ENCODE measurements around the gene THSD7A.

The THSD7A gene

DNA sequence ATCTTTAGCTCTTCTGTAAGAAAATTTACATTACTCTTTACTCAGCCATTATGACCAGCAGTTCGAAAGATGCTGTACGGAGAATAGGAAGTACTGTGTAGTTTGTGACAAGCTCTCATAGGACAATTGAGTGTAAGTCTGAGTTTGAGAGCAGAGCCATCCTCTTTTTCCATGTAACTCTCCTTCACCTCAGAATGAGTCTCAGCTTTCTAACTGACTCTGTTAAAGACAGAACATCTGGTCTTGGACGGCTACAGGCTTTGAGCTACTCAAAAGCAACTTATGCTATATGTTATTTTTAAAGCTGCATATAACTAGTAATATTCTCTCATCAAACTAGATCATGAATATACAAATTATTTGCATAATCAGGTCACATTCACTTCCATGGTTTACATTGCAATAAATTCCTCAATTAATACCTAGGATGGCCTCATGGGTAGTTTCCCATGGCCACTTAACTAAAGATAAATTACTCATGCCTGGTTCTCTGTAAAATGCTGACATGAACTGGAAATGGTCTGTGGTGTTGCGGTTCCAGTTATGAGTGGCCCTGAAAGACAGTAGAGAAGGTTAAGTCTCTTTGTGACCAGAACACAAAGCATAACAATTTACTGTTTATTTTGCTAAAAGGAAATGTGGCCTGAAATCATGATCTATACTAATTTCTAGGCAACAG is 499.7 kb downstream of the THSD7A start:
- Histone ChIP-seq H3K27ac (no peak overlapping the region), H3K36me3 (no peaks in the 10 kb centered on the region)

DNA sequence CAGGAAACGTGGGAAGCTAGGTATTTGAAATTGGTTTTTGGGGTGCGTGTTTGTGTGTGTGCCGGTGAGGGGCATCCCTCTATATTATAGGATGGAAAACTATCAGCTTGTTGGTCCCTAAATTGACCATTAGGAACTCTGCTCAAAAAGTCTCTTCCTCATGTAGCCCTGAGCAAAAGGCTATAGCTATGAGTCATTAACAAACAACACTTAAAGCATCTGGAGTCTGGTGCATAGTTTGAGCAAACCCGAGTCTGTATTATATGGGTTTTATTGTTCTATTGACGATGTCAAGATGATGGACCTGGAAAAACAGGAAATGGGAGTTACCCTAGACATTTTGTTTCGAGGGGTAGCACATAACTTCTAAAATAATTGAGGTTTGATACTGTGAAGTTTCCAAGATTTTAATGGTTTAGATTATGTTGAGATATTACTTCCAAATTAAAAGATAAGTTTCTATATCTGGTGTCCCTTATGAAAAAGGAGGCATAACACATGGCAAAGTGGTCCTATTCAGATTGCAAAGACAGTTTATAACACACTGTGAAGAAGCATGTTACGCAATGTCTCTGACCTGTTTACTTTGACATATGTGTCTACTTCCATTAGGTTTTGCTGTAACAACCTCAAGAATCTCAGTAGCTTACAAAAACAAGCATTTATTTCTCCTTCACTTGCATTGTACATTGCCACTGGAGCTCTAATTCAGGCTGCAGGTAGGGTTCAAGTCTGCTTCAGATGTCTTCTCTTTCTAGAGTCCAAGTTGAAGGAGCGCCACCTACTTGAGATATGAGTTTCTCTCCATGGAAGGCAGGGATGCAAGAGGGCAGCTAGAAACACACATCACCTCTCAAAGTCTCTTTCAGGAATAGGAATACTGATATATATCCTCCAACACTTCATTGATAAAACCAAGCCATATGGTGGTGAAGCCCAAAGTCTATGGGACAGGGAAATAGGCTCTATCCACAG is 500.6 kb downstream of the THSD7A start:
- no peak for DNase-seq
- TF ChIP-seq, protein P1, sequence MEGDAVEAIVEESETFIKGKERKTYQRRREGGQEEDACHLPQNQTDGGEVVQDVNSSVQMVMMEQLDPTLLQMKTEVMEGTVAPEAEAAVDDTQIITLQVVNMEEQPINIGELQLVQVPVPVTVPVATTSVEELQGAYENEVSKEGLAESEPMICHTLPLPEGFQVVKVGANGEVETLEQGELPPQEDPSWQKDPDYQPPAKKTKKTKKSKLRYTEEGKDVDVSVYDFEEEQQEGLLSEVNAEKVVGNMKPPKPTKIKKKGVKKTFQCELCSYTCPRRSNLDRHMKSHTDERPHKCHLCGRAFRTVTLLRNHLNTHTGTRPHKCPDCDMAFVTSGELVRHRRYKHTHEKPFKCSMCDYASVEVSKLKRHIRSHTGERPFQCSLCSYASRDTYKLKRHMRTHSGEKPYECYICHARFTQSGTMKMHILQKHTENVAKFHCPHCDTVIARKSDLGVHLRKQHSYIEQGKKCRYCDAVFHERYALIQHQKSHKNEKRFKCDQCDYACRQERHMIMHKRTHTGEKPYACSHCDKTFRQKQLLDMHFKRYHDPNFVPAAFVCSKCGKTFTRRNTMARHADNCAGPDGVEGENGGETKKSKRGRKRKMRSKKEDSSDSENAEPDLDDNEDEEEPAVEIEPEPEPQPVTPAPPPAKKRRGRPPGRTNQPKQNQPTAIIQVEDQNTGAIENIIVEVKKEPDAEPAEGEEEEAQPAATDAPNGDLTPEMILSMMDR (IDR thresholded peaks at IDR 0.05; ENCODE audit: low read depth, low read length), result no peak
- Histone ChIP-seq H3K9me3 (ENCODE audit: severe bottlenecking) (no peaks in the 10 kb centered on the region), H3K4me3 (ENCODE audit: low read depth, low read length) (no peak overlapping the region), H3K27ac (no peak overlapping the region), H3K36me3 (no peaks in the 10 kb centered on the region), H3K27me3 (ENCODE audit: insufficient read depth, low read depth, severe bottlenecking) (no peaks in the 10 kb centered on the region)

More for the DNA sequence above, 499.7 kb downstream of the THSD7A start:
- TF ChIP-seq, protein P1 (IDR thresholded peaks at IDR 0.05; ENCODE audit: low read depth, low read length), result no peak
- no peak overlapping the region for H3K4me3 ChIP-seq (ENCODE audit: low read depth, low read length)
- H3K27me3 ChIP-seq (ENCODE audit: insufficient read depth, low read depth, severe bottlenecking), result no peaks in the 10 kb centered on the region
- no peak for DNase-seq
- no peaks in the 10 kb centered on the region for H3K9me3 ChIP-seq (ENCODE audit: severe bottlenecking)

DNA sequence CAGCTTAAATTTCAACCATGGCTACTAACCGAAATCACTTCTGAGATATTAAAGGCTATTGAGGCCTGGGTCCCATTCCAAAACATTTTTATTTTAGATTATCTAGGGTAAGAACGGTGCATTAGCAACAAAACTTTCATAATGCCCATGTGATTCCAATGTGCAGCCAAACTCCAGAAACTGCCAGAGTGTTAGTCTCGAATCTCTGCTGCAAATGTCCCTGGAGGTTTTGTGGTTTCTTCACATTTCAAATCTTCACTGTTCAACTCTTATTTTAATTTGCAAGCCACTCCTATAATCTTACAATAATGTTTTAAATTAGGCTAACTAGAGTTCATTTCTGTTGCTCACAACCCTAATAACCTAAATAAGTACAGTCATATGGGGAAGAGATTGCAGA is 501.3 kb downstream of the THSD7A start:
- Histone ChIP-seq H3K4me3 (ENCODE audit: low read depth, low read length) (no peak overlapping the region), H3K27me3 (ENCODE audit: insufficient read depth, low read depth, severe bottlenecking) (no peaks in the 10 kb centered on the region), H3K9me3 (ENCODE audit: severe bottlenecking) (no peaks in the 10 kb centered on the region), H3K27ac (no peak overlapping the region), H3K36me3 (no peaks in the 10 kb centered on the region)
- TF ChIP-seq, protein P1 (IDR thresholded peaks at IDR 0.05; ENCODE audit: low read depth, low read length), result no peak
- DNase-seq, result no peak

DNA sequence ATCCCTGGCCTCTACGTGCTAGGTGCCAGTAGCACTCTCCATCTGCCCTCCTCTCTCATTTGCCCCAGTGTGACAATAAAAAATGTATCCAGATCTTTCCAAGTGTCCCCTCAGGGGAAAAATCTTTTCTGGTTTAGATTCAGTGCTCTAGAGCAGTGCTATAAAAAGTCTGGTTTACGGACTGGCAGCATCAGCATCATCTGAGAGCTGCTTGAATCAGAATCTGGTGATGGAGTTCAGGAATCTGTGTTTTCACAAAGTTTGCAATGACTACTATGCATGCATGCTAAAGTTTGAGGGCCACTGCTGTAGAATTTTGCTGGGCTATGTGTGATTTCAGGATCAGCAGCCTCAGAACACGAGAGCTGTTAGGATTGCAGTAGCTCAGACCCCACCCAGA is 501.8 kb downstream of the THSD7A start:
- TF ChIP-seq, protein P1 (IDR thresholded peaks at IDR 0.05; ENCODE audit: low read depth, low read length), result no peak
- no peaks in the 10 kb centered on the region for H3K36me3 ChIP-seq
- H3K4me3 ChIP-seq (ENCODE audit: low read depth, low read length), result no peak overlapping the region
- no peaks in the 10 kb centered on the region for H3K9me3 ChIP-seq (ENCODE audit: severe bottlenecking)
- DNase-seq, result no peak
- no peak overlapping the region for H3K27ac ChIP-seq
- H3K27me3 ChIP-seq (ENCODE audit: insufficient read depth, low read depth, severe bottlenecking), result no peaks in the 10 kb centered on the region

DNA sequence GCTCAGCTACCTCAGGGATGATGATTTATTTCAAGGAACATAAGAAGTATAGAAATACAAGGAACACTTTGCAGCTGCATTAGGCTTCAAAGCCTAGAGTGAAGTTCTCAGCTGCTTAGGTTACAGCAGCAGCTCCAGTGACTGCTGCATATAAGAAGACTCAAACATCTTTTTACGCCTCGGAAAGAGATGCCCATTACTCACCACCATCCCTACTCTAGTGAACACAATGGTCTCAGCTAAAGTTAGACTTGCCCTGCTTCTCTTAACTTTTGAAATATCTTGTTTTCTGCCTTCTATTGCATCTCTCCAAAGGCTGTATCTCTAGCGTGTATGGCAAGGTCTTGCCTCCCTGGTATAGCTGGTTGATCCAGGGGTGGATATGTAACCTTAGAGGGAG is 502.4 kb downstream of the THSD7A start:
- no peaks in the 10 kb centered on the region for H3K27me3 ChIP-seq (ENCODE audit: insufficient read depth, low read depth, severe bottlenecking)
- no peak for DNase-seq
- TF ChIP-seq, protein P1 (IDR thresholded peaks at IDR 0.05; ENCODE audit: low read depth, low read length), result no peak
- no peaks in the 10 kb centered on the region for H3K9me3 ChIP-seq (ENCODE audit: severe bottlenecking)
- no peaks in the 10 kb centered on the region for H3K36me3 ChIP-seq
- H3K27ac ChIP-seq, result no peak overlapping the region
- H3K4me3 ChIP-seq (ENCODE audit: low read depth, low read length), result no peak overlapping the region

Data from WERI-Rb-1 (cell line).